ENCODE measurements around the gene ATP11A. TPM values are rescaled to one million over a fixed set of nuclear protein-coding genes. Genes with fewer than 3 reads are reported as not detected.

The ATP11A gene
- total and polyA plus RNA-seq, 2 donors (not counting 3 experiments of a cell fraction or from before 2014, with no cell fraction given): 16.5 to 88.1 TPM

DNA sequence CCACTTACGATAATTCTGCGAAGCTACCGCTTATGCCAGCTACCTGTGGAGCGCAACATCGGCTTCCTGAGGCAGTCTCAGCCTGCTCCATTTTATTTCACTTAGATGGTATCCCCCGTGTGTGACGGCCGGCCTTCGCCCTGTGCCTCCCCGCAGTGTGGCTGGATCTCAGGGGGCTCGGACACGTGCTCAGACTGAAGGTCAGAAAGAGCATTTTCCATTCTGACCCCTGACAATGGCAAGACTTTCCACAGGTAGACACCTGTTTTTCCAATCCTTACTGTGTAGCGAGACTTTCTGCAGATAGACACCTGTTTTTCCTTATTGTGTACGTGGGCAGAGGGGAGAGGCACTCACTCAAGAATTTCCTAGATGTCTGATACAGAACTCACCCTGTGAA lies 52.7 kb downstream of the ATP11A start:
- no peak overlapping the region for H3K4me2 ChIP-seq (ENCODE audit: insufficient read depth, low read length)
- POLR2A ChIA-PET: no interaction called here
- FAIRE-seq: no peak
- no peak overlapping the region for H3K4me3 ChIP-seq (replicated peaks in 1 of 3; ENCODE audit: insufficient read depth in 1 of 3, low read depth in 1 of 3, low read length in 3 of 3)
- no peaks in the 10 kb centered on the region for H3K27me3 ChIP-seq (ENCODE audit: control insufficient read depth in 2 of 2, insufficient read depth in 2 of 2, low read length in 2 of 2)
- TF ChIP-seq JUN (IDR thresholded peaks at IDR 0.05; ENCODE audit: borderline replicate concordance, insufficient read depth, insufficient read length, low read depth) (no peak), MYC (IDR thresholded peaks at IDR 0.05; ENCODE audit: low read depth, low read length) (no peak), FOS (IDR thresholded peaks at IDR 0.05; ENCODE audit: borderline replicate concordance, insufficient read depth, low read length) (no peak), POLR2A (IDR thresholded peaks at IDR 0.05; ENCODE audit: low read depth, low read length) (no peak)
- TF ChIP-seq, protein P1, sequence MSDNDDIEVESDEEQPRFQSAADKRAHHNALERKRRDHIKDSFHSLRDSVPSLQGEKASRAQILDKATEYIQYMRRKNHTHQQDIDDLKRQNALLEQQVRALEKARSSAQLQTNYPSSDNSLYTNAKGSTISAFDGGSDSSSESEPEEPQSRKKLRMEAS (IDR thresholded peaks at IDR 0.05; ENCODE audit: insufficient read depth, insufficient read length): no peak
- CTCF ChIA-PET: no interaction called here
- intact Hi-C loops (cut with micrococcal nuclease) (no loop called here), dilution Hi-C loops (cut with MboI; ENCODE audit: extremely low pct_ligation_motif_present, low sequenced_read_pairs) (no loop called here)
- no peak overlapping the region for H3K9ac ChIP-seq (replicated peaks; ENCODE audit: extremely low read depth, insufficient read depth, low read length)
- no peak overlapping the region for H2AFZ ChIP-seq (ENCODE audit: low read depth, low read length)
- no peaks in the 10 kb centered on the region for H3K9me1 ChIP-seq (replicated peaks; ENCODE audit: control insufficient read depth, extremely low read depth, insufficient read depth, low read length)
- no peaks in the 10 kb centered on the region for H3K9me3 ChIP-seq (replicated peaks; ENCODE audit: control insufficient read depth, insufficient read depth, low read length)
- H3K36me3 ChIP-seq (ENCODE audit: control insufficient read depth in 2 of 2, extremely low read depth in 1 of 2, insufficient read depth in 2 of 2, low read length in 2 of 2): no peaks in the 10 kb centered on the region
- no peaks in the 10 kb centered on the region for H4K20me1 ChIP-seq (replicated peaks; ENCODE audit: control insufficient read depth, extremely low read depth, insufficient read depth, low read length)
- no peak for DNase-seq (ENCODE audit: low read depth, low spot score)
- no TSS peak for BruUV-seq (replicated peaks)
- H3K27ac ChIP-seq (ENCODE audit: insufficient read depth, low read depth, low read length): no peak overlapping the region
- no peaks in the 10 kb centered on the region for H3K4me1 ChIP-seq (ENCODE audit: control insufficient read depth, extremely low read depth, insufficient read depth, low read length)
- H3K79me2 ChIP-seq (ENCODE audit: control insufficient read depth, insufficient read depth, low read length): peaks cover 24% of the 10 kb centered on the region

GRCh38 chr13:112743451-112744167 lies 53.8 kb downstream of the ATP11A start:
- peaks cover 24% of the 10 kb centered on the region for H3K79me2 ChIP-seq (ENCODE audit: control insufficient read depth, insufficient read depth, low read length)
- H3K36me3 ChIP-seq (ENCODE audit: control insufficient read depth in 2 of 2, extremely low read depth in 1 of 2, insufficient read depth in 2 of 2, low read length in 2 of 2): no peaks in the 10 kb centered on the region
- H3K9ac ChIP-seq (replicated peaks; ENCODE audit: extremely low read depth, insufficient read depth, low read length): no peak overlapping the region
- H4K20me1 ChIP-seq (replicated peaks; ENCODE audit: control insufficient read depth, extremely low read depth, insufficient read depth, low read length): no peaks in the 10 kb centered on the region
- H3K4me3 ChIP-seq (replicated peaks in 1 of 3; ENCODE audit: insufficient read depth in 1 of 3, low read depth in 1 of 3, low read length in 3 of 3): no peak overlapping the region
- no peak for FAIRE-seq
- TF ChIP-seq MYC (IDR thresholded peaks at IDR 0.05; ENCODE audit: low read depth, low read length) (no peak), FOS (IDR thresholded peaks at IDR 0.05; ENCODE audit: borderline replicate concordance, insufficient read depth, low read length) (no peak), GATA2 (IDR thresholded peaks at IDR 0.05; ENCODE audit: insufficient read depth, insufficient read length, low read depth, low read length) (no peak), POLR2AphosphoS5 (IDR thresholded peaks at IDR 0.05; ENCODE audit: insufficient read depth, low read depth, low read length) (no peak), CTCF (IDR thresholded peaks at IDR 0.05; ENCODE audit: extremely low read depth in 1 of 2, insufficient read depth in 1 of 2, low read depth in 1 of 2, low read length in 2 of 2) (no peak)
- TF ChIP-seq, protein P1 (IDR thresholded peaks at IDR 0.05; ENCODE audit: insufficient read depth, insufficient read length): no peak
- H2AFZ ChIP-seq (ENCODE audit: low read depth, low read length): no peak overlapping the region
- ChIA-PET POLR2A (no interaction called here), CTCF (no interaction called here)
- no peaks in the 10 kb centered on the region for H3K4me1 ChIP-seq (ENCODE audit: control insufficient read depth, extremely low read depth, insufficient read depth, low read length)
- H3K27ac ChIP-seq (ENCODE audit: insufficient read depth, low read depth, low read length): no peak overlapping the region
- no peaks in the 10 kb centered on the region for H3K9me3 ChIP-seq (replicated peaks; ENCODE audit: control insufficient read depth, insufficient read depth, low read length)
- H3K9me1 ChIP-seq (replicated peaks; ENCODE audit: control insufficient read depth, extremely low read depth, insufficient read depth, low read length): no peaks in the 10 kb centered on the region
- H3K27me3 ChIP-seq (ENCODE audit: control insufficient read depth in 2 of 2, insufficient read depth in 2 of 2, low read length in 2 of 2): no peaks in the 10 kb centered on the region
- no peak for DNase-seq (ENCODE audit: low read depth, low spot score)
- no peak overlapping the region for H3K4me2 ChIP-seq (ENCODE audit: insufficient read depth, low read length)
- dilution Hi-C loops (cut with MboI; ENCODE audit: extremely low pct_ligation_motif_present, low sequenced_read_pairs): no loop called here
- BruUV-seq (replicated peaks): no TSS peak
- intact Hi-C loops (cut with micrococcal nuclease): no loop called here

All from endothelial cell of umbilical vein (primary cell).